ENCODE measurements around the gene RREB1. TPM values are rescaled to one million over a fixed set of nuclear protein-coding genes. Genes with fewer than 3 reads are reported as not detected.

Gene RREB1, protein sequence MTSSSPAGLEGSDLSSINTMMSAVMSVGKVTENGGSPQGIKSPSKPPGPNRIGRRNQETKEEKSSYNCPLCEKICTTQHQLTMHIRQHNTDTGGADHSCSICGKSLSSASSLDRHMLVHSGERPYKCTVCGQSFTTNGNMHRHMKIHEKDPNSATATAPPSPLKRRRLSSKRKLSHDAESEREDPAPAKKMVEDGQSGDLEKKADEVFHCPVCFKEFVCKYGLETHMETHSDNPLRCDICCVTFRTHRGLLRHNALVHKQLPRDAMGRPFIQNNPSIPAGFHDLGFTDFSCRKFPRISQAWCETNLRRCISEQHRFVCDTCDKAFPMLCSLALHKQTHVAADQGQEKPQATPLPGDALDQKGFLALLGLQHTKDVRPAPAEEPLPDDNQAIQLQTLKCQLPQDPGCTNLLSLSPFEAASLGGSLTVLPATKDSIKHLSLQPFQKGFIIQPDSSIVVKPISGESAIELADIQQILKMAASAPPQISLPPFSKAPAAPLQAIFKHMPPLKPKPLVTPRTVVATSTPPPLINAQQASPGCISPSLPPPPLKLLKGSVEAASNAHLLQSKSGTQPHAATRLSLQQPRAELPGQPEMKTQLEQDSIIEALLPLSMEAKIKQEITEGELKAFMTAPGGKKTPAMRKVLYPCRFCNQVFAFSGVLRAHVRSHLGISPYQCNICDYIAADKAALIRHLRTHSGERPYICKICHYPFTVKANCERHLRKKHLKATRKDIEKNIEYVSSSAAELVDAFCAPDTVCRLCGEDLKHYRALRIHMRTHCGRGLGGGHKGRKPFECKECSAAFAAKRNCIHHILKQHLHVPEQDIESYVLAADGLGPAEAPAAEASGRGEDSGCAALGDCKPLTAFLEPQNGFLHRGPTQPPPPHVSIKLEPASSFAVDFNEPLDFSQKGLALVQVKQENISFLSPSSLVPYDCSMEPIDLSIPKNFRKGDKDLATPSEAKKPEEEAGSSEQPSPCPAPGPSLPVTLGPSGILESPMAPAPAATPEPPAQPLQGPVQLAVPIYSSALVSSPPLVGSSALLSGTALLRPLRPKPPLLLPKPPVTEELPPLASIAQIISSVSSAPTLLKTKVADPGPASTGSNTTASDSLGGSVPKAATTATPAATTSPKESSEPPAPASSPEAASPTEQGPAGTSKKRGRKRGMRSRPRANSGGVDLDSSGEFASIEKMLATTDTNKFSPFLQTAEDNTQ (N-terminal part only)
- 57.6 TPM for total RNA-seq (ENCODE audit: unreplicated experiment)
- long read RNA-seq, partial matches to known transcripts: 0 of 5 reads
- long read RNA-seq, other reads (novel, unspliced or antisense): 5 of 5 reads

DNA sequence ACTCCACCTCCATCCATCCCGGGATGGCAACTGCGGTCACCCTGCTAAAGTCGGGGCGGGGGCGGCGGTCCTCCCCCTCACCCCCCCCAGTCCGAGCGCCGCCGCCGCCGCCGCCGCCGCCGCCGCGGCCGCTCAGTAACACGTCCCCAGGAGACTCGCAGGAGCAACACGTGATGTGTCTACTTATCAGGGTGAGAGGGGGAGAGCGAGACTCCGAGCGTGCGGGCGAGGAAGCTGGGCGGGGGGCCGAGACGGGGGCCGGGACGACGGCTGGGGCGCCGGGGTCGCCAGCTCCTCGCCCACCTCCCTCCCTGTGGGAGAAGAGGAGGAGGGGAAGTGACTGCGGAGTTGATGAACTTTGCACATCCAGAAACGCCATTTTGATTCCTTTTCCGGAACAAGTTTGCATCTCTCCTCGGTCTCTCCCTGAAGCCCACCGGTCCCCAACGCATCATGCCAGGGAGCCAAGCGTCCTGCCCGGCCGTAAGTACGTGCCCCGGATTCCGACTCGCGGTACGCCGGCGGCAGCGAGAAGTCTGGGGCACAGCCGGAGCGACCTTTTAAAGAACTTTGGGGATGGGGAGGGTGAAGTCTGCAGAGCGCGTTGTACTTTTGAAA is at the start of gene RREB1:
TSS of gene RREB1 (plus strand) at position 384 of the 618 bp plus-strand sequence. CDS start 73,951 bp downstream, outside the sequence.
- Mint-ChIP-seq H3K4me1 (ENCODE audit: unreplicated experiment) (peaks cover 25% of the 10 kb centered on the region), H3K27me3 (ENCODE audit: unreplicated experiment) (peaks cover 7% of the 10 kb centered on the region), H3K27ac (ENCODE audit: unreplicated experiment) (no peak within 1 kb of the TSS), H3K9me3 (ENCODE audit: unreplicated experiment) (no peaks in the 10 kb centered on the region), H3K36me3 (ENCODE audit: low read depth, unreplicated experiment) (no peaks in the 10 kb centered on the region), H3K4me3 (ENCODE audit: unreplicated experiment) (peak within 1 kb of the TSS; percentile 94)
- DNase-seq (ENCODE audit: low spot score): peak; percentile 38
- TF ChIP-seq, protein P1, sequence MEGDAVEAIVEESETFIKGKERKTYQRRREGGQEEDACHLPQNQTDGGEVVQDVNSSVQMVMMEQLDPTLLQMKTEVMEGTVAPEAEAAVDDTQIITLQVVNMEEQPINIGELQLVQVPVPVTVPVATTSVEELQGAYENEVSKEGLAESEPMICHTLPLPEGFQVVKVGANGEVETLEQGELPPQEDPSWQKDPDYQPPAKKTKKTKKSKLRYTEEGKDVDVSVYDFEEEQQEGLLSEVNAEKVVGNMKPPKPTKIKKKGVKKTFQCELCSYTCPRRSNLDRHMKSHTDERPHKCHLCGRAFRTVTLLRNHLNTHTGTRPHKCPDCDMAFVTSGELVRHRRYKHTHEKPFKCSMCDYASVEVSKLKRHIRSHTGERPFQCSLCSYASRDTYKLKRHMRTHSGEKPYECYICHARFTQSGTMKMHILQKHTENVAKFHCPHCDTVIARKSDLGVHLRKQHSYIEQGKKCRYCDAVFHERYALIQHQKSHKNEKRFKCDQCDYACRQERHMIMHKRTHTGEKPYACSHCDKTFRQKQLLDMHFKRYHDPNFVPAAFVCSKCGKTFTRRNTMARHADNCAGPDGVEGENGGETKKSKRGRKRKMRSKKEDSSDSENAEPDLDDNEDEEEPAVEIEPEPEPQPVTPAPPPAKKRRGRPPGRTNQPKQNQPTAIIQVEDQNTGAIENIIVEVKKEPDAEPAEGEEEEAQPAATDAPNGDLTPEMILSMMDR (IDR thresholded peaks at IDR 0.05; ENCODE audit: unreplicated experiment): no peak

DNA sequence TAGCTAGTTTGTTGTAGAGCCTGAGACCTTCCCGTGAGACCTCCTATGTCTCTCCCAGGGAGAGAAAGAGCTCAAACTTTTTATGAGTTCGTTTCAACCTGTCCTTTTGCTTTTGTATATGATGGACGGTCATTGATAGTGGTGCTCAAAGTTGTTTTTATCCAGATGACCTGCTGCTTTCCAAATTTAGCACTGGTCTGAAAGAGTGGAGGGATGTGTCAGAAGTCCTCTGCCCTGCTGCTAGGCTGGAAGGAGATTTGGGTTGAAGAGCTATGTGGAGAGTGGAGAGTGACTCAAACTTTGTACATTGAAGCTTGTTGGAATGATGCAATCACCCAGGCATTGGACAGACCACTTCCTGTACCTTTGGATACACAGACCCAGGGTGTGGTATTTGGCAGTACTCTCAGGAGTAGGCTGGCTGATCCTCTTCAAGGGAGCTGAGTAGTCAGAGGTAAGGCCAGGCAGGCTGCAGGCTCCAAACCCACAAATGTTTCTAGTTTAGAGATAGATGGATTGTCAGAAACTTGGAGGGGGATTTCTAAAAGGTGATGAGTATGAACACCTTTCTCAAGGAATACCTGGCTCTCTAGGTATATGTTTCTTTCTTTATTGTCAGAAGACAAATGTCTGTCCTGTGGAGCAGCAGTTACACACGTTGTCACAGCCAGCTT is 49.4 kb upstream of the RREB1 start:
- no peak for DNase-seq (ENCODE audit: low spot score)
- Mint-ChIP-seq H3K27ac (ENCODE audit: unreplicated experiment) (no peak overlapping the region), H3K27me3 (ENCODE audit: unreplicated experiment) (no peaks in the 10 kb centered on the region), H3K36me3 (ENCODE audit: low read depth, unreplicated experiment) (no peaks in the 10 kb centered on the region), H3K9me3 (ENCODE audit: unreplicated experiment) (no peaks in the 10 kb centered on the region), H3K4me1 (ENCODE audit: unreplicated experiment) (no peaks in the 10 kb centered on the region), H3K4me3 (ENCODE audit: unreplicated experiment) (no peak overlapping the region)
- TF ChIP-seq, protein P1 (IDR thresholded peaks at IDR 0.05; ENCODE audit: unreplicated experiment): no peak

DNA sequence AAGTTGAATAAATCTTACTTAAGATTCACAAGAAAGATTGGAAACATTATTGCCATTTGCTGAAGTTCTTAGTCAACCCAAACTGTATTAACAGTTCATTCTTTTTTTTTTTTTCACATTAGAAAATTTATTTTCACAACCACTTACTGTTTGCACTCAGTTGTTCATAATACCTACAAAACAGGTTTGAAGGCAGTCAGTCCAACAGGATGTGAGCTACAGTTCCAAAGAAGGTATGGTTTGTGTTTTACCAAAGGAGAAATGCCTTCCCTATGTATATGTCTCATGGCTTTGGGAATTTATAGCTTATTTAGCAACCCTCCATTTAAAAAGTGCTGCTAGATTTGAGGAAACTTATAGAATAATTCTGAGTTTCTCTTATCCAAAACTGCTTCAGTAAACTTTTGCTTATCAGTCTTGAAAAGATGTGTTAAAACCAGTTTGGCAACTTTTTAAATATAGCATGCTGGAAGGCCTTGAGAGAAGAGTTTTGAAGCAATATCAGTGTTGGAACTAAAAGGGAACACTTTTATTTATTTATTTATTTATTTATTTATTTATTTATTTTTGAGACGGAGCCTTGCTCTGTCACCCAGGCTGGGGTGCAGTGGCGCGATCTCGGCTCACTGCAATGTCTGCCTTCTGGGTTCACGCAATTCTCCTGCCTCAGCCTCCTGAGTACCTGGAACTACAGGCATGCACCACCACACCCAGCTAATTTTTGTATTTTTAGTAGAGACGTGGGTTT is 46.8 kb upstream of the RREB1 start:
- H3K4me1 Mint-ChIP-seq (ENCODE audit: unreplicated experiment): no peaks in the 10 kb centered on the region
- TF ChIP-seq, protein P1 (IDR thresholded peaks at IDR 0.05; ENCODE audit: unreplicated experiment): no peak
- no peaks in the 10 kb centered on the region for H3K27me3 Mint-ChIP-seq (ENCODE audit: unreplicated experiment)
- H3K9me3 Mint-ChIP-seq (ENCODE audit: unreplicated experiment): no peaks in the 10 kb centered on the region
- H3K36me3 Mint-ChIP-seq (ENCODE audit: low read depth, unreplicated experiment): no peaks in the 10 kb centered on the region
- H3K27ac Mint-ChIP-seq (ENCODE audit: unreplicated experiment): no peak overlapping the region
- DNase-seq (ENCODE audit: low spot score): no peak
- no peak overlapping the region for H3K4me3 Mint-ChIP-seq (ENCODE audit: unreplicated experiment)

Measured in endothelial cell (in vitro differentiated cells).